K562 (cell line): ENCODE measurements around the gene ALKBH2. TPM values are rescaled to one million over a fixed set of nuclear protein-coding genes. Genes with fewer than 3 reads are reported as not detected.

Experiments used
- COPS2 ChIP-seq: fragments of 450-650 bp; conservative IDR thresholded peaks from 2 replicates; pipeline ENCODE4 v1.6.1; 2016; ENCODE audit warnings: mild to moderate bottlenecking, moderate library complexity
- HEY1 ChIP-seq: fragments of 250-450 bp; sonication (Bioruptor Pico); IDR thresholded peaks from 2 replicates; pipeline ENCODE4 v1.5.0; 2020; ENCODE audit warnings: mild to moderate bottlenecking, moderate library complexity, borderline replicate concordance
- ILK ChIP-seq: fragments of 450-650 bp; IDR thresholded peaks from 2 replicates; pipeline ENCODE4 v1.6.1; 2016; ENCODE audit warnings: missing genetic modification characterization, low read depth, mild to moderate bottlenecking, missing compliant biosample characterization, moderate library complexity, borderline replicate concordance
- IRF2 ChIP-seq: sonication (generic); formaldehyde crosslinking; IDR thresholded peaks from 2 replicates; pipeline ENCODE4 v1.8.1; 2022; ENCODE audit warnings: mild to moderate bottlenecking, missing genetic modification reagents
- KLF6 ChIP-seq: fragments of 250-450 bp; sonication (Bioruptor Pico); IDR thresholded peaks from 2 replicates; pipeline ENCODE4 v1.4.0; 2020; ENCODE audit warnings: mild to moderate bottlenecking, moderate library complexity, borderline replicate concordance
- MCM7 ChIP-seq, 2 experiments: fragments of 450-650 bp; IDR thresholded peaks; 2 replicates each; pipeline ENCODE4 v1.6.1; 2016 to 2018
- NEUROD1 ChIP-seq: fragments of 150-350 bp; IDR thresholded peaks from 2 replicates; pipeline ENCODE4 v1.6.1; 2014; ENCODE audit warnings: borderline replicate concordance, low read length, low read depth; ENCODE audit not compliant: partially characterized antibody
- NFE2 ChIP-seq: IDR thresholded peaks from 2 replicates; pipeline ENCODE4 v1.6.1; 2014; ENCODE audit warnings: antibody characterized with exemption, low read depth
- RBM17 ChIP-seq: fragments of 200-400 bp; formaldehyde crosslinking; IDR thresholded peaks from 2 replicates; pipeline ENCODE4 v1.6.1; 2017; ENCODE audit warnings: low read depth, mild to moderate bottlenecking, low read length, borderline replicate concordance
- RNF2 ChIP-seq: sonication (generic); IDR thresholded peaks from 2 replicates; pipeline ENCODE4 v1.6.1; 2016
- SRSF7 ChIP-seq: fragments of 200-400 bp; formaldehyde crosslinking; optimal IDR thresholded peaks from 2 replicates; pipeline ENCODE3; 2017; ENCODE audit warnings: mild to moderate bottlenecking, low read depth, low read length
- TRIM24 ChIP-seq, 2 experiments: fragments of 450-650 bp; IDR thresholded peaks; 2 replicates each; pipeline ENCODE4 v1.6.1; 2016
- ZNF133 ChIP-seq: fragments of 250-450 bp; sonication (Bioruptor Pico); IDR thresholded peaks from 2 replicates; pipeline ENCODE4 v1.4.0; 2020; ENCODE audit warnings: mild to moderate bottlenecking
- ZNF586 ChIP-seq: fragments of 450-650 bp; formaldehyde crosslinking; conservative IDR thresholded peaks from 2 replicates; pipeline ENCODE4 v1.4.0; 2020; ENCODE audit warnings: mild to moderate bottlenecking, moderate library complexity
- polyA plus RNA-seq, 8 experiments: library from polyadenylated mRNA; depleted of rRNA in 4 of 8; stranded (reverse) in 5 of 8; unstranded in 3 of 8; fragments of >200 nt; fragmentation: Nextera tagmentation in 2 of 8; fragmentation: Illumina TruSeq in 1 of 8; extraction: Ambion mirVana in 2 of 8; extraction: Trizol in 1 of 8; gene quantifications; 2 replicates each; pipeline versions ENCODE4 v1.2.1 to v1.2.3, GENCODE V29; 2011 to 2014; ENCODE audit warnings: inconsistent platforms in 1 of 8, missing spikeins in 1 of 8
- total RNA-seq, 7 experiments: library from RNA; depleted of rRNA in 6 of 7; stranded (reverse); fragments of >200 nt in 6 of 7; fragmentation: Illumina TruSeq in 2 of 7; extraction: Trizol in 2 of 7; gene quantifications; 2 replicates each; pipeline versions ENCODE4 v1.2.1 to v1.2.3, GENCODE V29; 2011 to 2021; ENCODE audit warnings: low replicate concordance in 1 of 7
- TF ChIP-seq, protein P1 (sequence below), 2 experiments: fragments of 450-650 bp; conservative IDR thresholded peaks; 2 replicates each; pipeline ENCODE4 v1.6.1; 2017; ENCODE audit warnings: mild to moderate bottlenecking in 2 of 2, moderate library complexity in 2 of 2
- TF ChIP-seq, protein P2 (sequence below), 2 experiments: IDR thresholded peaks; 2 replicates each; pipeline ENCODE4 v1.6.1; 2012; ENCODE audit warnings: improper control_type of control experiment in 2 of 2, low read depth in 2 of 2, low read length in 2 of 2, borderline replicate concordance in 1 of 2
- TF ChIP-seq, protein P3 (sequence below): fragments of 450-650 bp; IDR thresholded peaks from 2 replicates; pipeline ENCODE4 v1.6.1; 2017; ENCODE audit warnings: antibody characterized with exemption
- TF ChIP-seq, protein P4 (sequence below): fragments of 250-450 bp; sonication (Bioruptor Pico); IDR thresholded peaks from 2 replicates; pipeline ENCODE4 v1.8.0; 2021; ENCODE audit warnings: mild to moderate bottlenecking, moderate library complexity
- TF ChIP-seq, protein P5 (sequence below), 2 experiments: fragments of 250-450 bp in 1 of 2; fragments of 450-650 bp in 1 of 2; sonication (Bioruptor Pico) in 1 of 2; IDR thresholded peaks; 2 replicates each; pipeline versions ENCODE4 v1.6.1 to v1.8.0; 2016 to 2021; ENCODE audit warnings: mild to moderate bottlenecking in 2 of 2, moderate library complexity in 2 of 2, missing compliant biosample characterization in 1 of 2, missing genetic modification characterization in 1 of 2

Gene ALKBH2
- total and polyA plus RNA-seq, 9 of the 15 experiments (the other 6 are each of a cell fraction or from before 2014, with no cell fraction given), result 5.9 to 56.1 (median 41.9) TPM

DNA sequence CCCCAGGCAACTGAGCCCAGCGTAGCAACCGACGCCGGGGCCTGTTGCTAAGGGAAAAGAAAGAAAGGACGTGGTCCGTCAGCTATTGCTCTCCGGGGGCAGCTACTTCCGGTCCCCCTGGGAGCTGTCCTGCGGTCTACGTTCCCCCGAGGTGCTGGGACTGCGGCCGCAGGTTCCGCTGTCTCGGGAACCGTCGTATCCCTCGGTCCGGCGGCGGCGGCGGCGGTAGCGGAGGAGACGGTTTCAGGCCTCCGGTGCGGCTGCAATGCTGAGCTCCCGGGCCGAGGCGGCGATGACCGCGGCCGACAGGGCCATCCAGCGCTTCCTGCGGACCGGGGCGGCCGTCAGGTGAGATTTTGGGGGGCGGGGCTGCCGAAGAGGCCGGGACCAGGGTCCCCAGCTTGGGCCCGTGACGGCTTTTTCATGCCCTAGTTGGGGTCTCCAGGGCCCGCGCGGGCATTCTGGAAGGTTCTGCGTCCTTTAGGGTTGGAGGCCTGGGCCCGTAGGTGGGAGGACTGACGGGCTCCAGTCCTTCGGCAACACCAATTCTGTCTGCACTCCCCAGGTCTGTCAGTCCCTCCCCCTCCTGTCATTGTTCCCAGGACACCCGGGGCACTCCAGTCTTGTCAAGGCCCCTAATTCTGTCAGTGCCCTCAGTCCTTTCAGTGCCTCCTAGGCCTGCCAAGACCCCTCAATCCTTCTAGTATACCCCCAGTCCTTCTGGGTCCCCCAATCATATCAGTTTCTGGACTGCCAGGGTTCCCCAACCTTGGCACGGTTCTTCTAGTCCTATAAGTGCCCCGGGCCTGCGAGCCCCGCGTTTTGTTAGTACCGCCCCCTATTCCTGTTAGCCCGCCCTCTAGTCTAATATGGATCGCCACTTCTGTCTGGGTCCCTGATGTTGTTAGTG is 40.6 kb downstream of the ALKBH2 start, which contains the start of gene USP30 (continued):
- TF ChIP-seq, protein P1, sequence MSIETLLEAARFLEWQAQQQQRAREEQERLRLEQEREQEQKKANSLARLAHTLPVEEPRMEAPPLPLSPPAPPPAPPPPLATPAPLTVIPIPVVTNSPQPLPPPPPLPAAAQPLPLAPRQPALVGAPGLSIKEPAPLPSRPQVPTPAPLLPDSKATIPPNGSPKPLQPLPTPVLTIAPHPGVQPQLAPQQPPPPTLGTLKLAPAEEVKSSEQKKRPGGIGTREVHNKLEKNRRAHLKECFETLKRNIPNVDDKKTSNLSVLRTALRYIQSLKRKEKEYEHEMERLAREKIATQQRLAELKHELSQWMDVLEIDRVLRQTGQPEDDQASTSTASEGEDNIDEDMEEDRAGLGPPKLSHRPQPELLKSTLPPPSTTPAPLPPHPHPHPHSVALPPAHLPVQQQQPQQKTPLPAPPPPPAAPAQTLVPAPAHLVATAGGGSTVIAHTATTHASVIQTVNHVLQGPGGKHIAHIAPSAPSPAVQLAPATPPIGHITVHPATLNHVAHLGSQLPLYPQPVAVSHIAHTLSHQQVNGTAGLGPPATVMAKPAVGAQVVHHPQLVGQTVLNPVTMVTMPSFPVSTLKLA (conservative IDR thresholded peaks at IDR 0.05), result peak; percentile 58 to 82
- TF ChIP-seq KLF6 (0 out of 2 replicates have a peak, but pooled peaks have one; percentile 42), MCM7 (IDR thresholded peaks at IDR 0.05) (no peak), RNF2 (0 out of 2 replicates have a peak, but pooled peaks have one; percentile 36), NFE2 (no peak), TRIM24 (IDR thresholded peaks at IDR 0.05) (peak in 1 of 2 experiments; percentile 99; a peak in 2 of 4 replicates), RBM17 (no peak), ZNF133 (CRISPR knock-in tag) (no peak), SRSF7 (no peak), ZNF586 (CRISPR knock-in tag) (no peak), COPS2 (no peak), IRF2 (no peak), ILK (no peak), NEUROD1 (peak; percentile 87), HEY1 (CRISPR knock-in tag) (no peak)
- TF ChIP-seq, protein P2, sequence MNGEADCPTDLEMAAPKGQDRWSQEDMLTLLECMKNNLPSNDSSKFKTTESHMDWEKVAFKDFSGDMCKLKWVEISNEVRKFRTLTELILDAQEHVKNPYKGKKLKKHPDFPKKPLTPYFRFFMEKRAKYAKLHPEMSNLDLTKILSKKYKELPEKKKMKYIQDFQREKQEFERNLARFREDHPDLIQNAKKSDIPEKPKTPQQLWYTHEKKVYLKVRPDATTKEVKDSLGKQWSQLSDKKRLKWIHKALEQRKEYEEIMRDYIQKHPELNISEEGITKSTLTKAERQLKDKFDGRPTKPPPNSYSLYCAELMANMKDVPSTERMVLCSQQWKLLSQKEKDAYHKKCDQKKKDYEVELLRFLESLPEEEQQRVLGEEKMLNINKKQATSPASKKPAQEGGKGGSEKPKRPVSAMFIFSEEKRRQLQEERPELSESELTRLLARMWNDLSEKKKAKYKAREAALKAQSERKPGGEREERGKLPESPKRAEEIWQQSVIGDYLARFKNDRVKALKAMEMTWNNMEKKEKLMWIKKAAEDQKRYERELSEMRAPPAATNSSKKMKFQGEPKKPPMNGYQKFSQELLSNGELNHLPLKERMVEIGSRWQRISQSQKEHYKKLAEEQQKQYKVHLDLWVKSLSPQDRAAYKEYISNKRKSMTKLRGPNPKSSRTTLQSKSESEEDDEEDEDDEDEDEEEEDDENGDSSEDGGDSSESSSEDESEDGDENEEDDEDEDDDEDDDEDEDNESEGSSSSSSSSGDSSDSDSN (IDR thresholded peaks at IDR 0.05; ENCODE audit: borderline replicate concordance in 1 of 2, low read depth in 2 of 2, low read length in 2 of 2), result peak; percentile 78 to 94; a peak in 3 of 4 replicates
- TF ChIP-seq, protein P3, sequence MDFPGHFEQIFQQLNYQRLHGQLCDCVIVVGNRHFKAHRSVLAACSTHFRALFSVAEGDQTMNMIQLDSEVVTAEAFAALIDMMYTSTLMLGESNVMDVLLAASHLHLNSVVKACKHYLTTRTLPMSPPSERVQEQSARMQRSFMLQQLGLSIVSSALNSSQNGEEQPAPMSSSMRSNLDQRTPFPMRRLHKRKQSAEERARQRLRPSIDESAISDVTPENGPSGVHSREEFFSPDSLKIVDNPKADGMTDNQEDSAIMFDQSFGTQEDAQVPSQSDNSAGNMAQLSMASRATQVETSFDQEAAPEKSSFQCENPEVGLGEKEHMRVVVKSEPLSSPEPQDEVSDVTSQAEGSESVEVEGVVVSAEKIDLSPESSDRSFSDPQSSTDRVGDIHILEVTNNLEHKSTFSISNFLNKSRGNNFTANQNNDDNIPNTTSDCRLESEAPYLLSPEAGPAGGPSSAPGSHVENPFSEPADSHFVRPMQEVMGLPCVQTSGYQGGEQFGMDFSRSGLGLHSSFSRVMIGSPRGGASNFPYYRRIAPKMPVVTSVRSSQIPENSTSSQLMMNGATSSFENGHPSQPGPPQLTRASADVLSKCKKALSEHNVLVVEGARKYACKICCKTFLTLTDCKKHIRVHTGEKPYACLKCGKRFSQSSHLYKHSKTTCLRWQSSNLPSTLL, result no peak
- TF ChIP-seq, protein P4, sequence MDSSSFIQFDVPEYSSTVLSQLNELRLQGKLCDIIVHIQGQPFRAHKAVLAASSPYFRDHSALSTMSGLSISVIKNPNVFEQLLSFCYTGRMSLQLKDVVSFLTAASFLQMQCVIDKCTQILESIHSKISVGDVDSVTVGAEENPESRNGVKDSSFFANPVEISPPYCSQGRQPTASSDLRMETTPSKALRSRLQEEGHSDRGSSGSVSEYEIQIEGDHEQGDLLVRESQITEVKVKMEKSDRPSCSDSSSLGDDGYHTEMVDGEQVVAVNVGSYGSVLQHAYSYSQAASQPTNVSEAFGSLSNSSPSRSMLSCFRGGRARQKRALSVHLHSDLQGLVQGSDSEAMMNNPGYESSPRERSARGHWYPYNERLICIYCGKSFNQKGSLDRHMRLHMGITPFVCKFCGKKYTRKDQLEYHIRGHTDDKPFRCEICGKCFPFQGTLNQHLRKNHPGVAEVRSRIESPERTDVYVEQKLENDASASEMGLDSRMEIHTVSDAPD (CRISPR knock-in tag), result no peak
- TF ChIP-seq, protein P5, sequence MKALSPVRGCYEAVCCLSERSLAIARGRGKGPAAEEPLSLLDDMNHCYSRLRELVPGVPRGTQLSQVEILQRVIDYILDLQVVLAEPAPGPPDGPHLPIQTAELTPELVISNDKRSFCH (CRISPR knock-in tag; IDR thresholded peaks at IDR 0.05), result no peak; the same call in 1 of the 2 replicates
- TF ChIP-seq, protein P5 (tag; IDR thresholded peaks at IDR 0.05), result peak; percentile 71; the same call in 1 of the 2 replicates
